Lung (tissue), 16 donors: ENCODE measurements around the gene RALGPS1. TPM values are rescaled to one million over a fixed set of nuclear protein-coding genes. Genes with fewer than 3 reads are reported as not detected.
A peak's percentile ranks its signal among the peaks of the same experiment; 100 is the strongest.

Source experiments
- ATAC-seq: fragments of 200-7000 bp; cut with Tn5 transposase; one replicate; pipeline ENCODE4 v1.9.1; 2020; ENCODE audit warnings: moderate number of reproducible peaks; ENCODE audit not compliant: insufficient read depth, low FRiP score
- DNase-seq, 3 donors: peaks; one replicate each; pipeline ENCODE4 v3.0.0-alpha.2; 2013 to 2017
- H3K27ac ChIP-seq, 2 donors: one replicate each; pipeline ENCODE4 v1.5.1; 2013; ENCODE audit warnings: mild to moderate bottlenecking in 2 of 2, moderate library complexity in 2 of 2, control low read depth in 1 of 2, inconsistent platforms in 1 of 2, low read depth in 1 of 2, low read length in 1 of 2
- H3K27me3 ChIP-seq, 3 donors: one replicate each; pipeline ENCODE4 v1.5.1; 2013; ENCODE audit warnings: low read length in 2 of 3; ENCODE audit not compliant: control insufficient read depth in 3 of 3, insufficient read depth in 3 of 3
- H3K36me3 ChIP-seq, 4 donors: one replicate each; pipeline ENCODE4 v1.5.1; 2013; ENCODE audit warnings: low read length in 4 of 4, mild to moderate bottlenecking in 1 of 4, moderate library complexity in 1 of 4; ENCODE audit not compliant: control insufficient read depth in 4 of 4, insufficient read depth in 4 of 4
- H3K4me1 ChIP-seq, 5 donors: one replicate each; pipeline ENCODE4 v1.5.1; 2013; ENCODE audit warnings: low read length in 5 of 5, mild to moderate bottlenecking in 2 of 5, moderate library complexity in 1 of 5; ENCODE audit not compliant: control insufficient read depth in 5 of 5, insufficient read depth in 5 of 5
- H3K4me3 ChIP-seq: one replicate; pipeline ENCODE4 v1.5.1; 2013; ENCODE audit warnings: mild to moderate bottlenecking, control low read depth, moderate library complexity
- H3K9ac ChIP-seq, 2 donors: one replicate each; pipeline ENCODE4 v1.5.1; 2013; ENCODE audit warnings: low read length in 2 of 2, control low read depth in 1 of 2; ENCODE audit not compliant: insufficient read depth in 1 of 2
- H3K9me3 ChIP-seq, 4 donors: one replicate each; pipeline ENCODE4 v1.5.1; 2013; ENCODE audit warnings: low read length in 3 of 4, mild to moderate bottlenecking in 1 of 4, moderate library complexity in 1 of 4; ENCODE audit not compliant: control insufficient read depth in 4 of 4, insufficient read depth in 3 of 4
- CTCF ChIP-seq: IDR thresholded peaks from 2 replicates; pipeline ENCODE4 v1.5.1; 2012; ENCODE audit warnings: mild to moderate bottlenecking; ENCODE audit errors: control extremely low read depth, extremely low read depth
- WGBS, 2 donors: extraction: QIAGEN DNeasy Blood & Tissue Kit; methylation state at CpG; one replicate each; pipeline ENCODE4 v1.1.7; 2013; 5-methylcytosine and 5-hydroxymethylcytosine counted together
- long read RNA-seq, 5 donors: transcript quantifications; one replicate each; lab custom pipeline, GENCODE V29; 2026
- polyA plus RNA-seq, 2 donors: library from polyadenylated mRNA; stranded (reverse); fragments of 200-250 nt; gene quantifications; one replicate each; pipeline ENCODE4 v1.2.1, GENCODE V29; 2013
- total RNA-seq, 2 donors: library from RNA; depleted of rRNA in 1 of 2; stranded (reverse); fragments of >200 nt in 1 of 2; gene quantifications; one replicate each; pipeline ENCODE4 v1.2.1, GENCODE V29; 2014 to 2021
- donor health status: control.
- donor health status: control.
- donor health status: Bipolar disorder and iron deficiency.
- donor health status: healthy.
- donor health status: DM: yes; HTN: yes; CAD: no.

RALGPS1 gene
- total RNA-seq (10 to 100 TPM; 17.8 to 30.3 TPM), polyA plus RNA-seq (1 to 10 TPM; 3.5 to 5.9 TPM)
- long read RNA-seq, donor 1, partial matches to known transcripts = 13 of 20 reads
- long read RNA-seq, donor 1, other reads (novel, unspliced or antisense) = 7 of 20 reads
- long read RNA-seq, donor 2 = 0 reads
- long read RNA-seq, donor 3 = 0 reads
- long read RNA-seq, donor 4 = 0 reads
- long read RNA-seq, donor 5 = 0 reads

GRCh38 chr9:126914458-126915280, at the start of gene RALGPS1:
TSS of gene RALGPS1 (plus strand) at chr9:126914782. CDS start at chr9:126962290, 47,508 bp downstream.
- DNase-seq (peak; percentile 93 to 97 (median 96)), ATAC-seq (peak; percentile 99)
- Histone ChIP-seq H3K4me1 (peaks cover 0 to 5% (median 0%) of the 10 kb centered on the region in 5 donors), H3K9ac (no peak within 1 kb of the TSS), H3K9me3 (peaks cover 0 to 2% (median 0%) of the 10 kb centered on the region in 4 donors), H3K4me3 (peak within 1 kb of the TSS; percentile 67), H3K27ac (peak within 1 kb of the TSS; percentile 86), H3K36me3 (no peaks in the 10 kb centered on the region), H3K27me3 (no peaks in the 10 kb centered on the region)
- TF ChIP-seq CTCF = no peak
- WGBS, 2 donors = 1% methylated on average over 52 to 105 of the region's 105 CpGs

GRCh38 chr9:126869368-126869767, 45.2 kb upstream of the RALGPS1 start:
- ATAC-seq (no peak), DNase-seq (no peak)
- Histone ChIP-seq H3K4me1 (peaks cover 3 to 9% (median 5%) of the 10 kb centered on the region in 5 donors), H3K27ac (no peak overlapping the region), H3K36me3 (peaks cover 4 to 23% (median 14%) of the 10 kb centered on the region in 4 donors), H3K27me3 (no peaks in the 10 kb centered on the region), H3K9ac (no peak overlapping the region), H3K4me3 (no peak overlapping the region), H3K9me3 (no peaks in the 10 kb centered on the region)
- WGBS, 2 donors = 87 to 88% methylated on average over 7 of the region's 7 CpGs
- no peak for TF ChIP-seq CTCF

GRCh38 chr9:126872516-126872915, 42.1 kb upstream of the RALGPS1 start:
- no peak for ATAC-seq
- Histone ChIP-seq H3K27ac (no peak overlapping the region), H3K9me3 (no peaks in the 10 kb centered on the region), H3K4me1 (peaks cover 4 to 9% (median 5%) of the 10 kb centered on the region in 5 donors), H3K27me3 (no peaks in the 10 kb centered on the region), H3K9ac (no peak overlapping the region), H3K36me3 (peaks cover 0 to 11% (median 8%) of the 10 kb centered on the region in 4 donors), H3K4me3 (no peak overlapping the region)
- no peak for TF ChIP-seq CTCF
- WGBS, 2 donors = 64 to 77% methylated on average over 4 of the region's 4 CpGs
- DNase-seq = no peak
